Tibial artery (tissue), 4 donors: ENCODE measurements around the gene CD8B2.

Source experiments
- DNase-seq, 2 donors: peaks; one replicate each; pipeline ENCODE4 v3.0.0-alpha.2; 2019
- H3K27ac ChIP-seq, 2 donors: fragments of 200-600 bp; sonication (generic) in 1 of 2; 1 replicate in 1 of 2; 2 replicates in 1 of 2; pipeline ENCODE4 v1.5.1; 2018 to 2019; ENCODE audit warnings: mild to moderate bottlenecking in 1 of 2
- H3K27me3 ChIP-seq, 2 donors: fragments of 200-600 bp; sonication (generic) in 1 of 2; one replicate each; pipeline versions ENCODE4 v1.5.1 to v1.6.0; 2016 to 2019
- H3K36me3 ChIP-seq, 3 donors: fragments of 200-600 bp; sonication (generic) in 2 of 3; one replicate each; pipeline ENCODE4 v1.5.1; 2016 to 2019; ENCODE audit warnings: mild to moderate bottlenecking in 2 of 3
- H3K4me1 ChIP-seq, 4 donors: fragments of 200-600 bp; sonication (generic) in 2 of 4; 1 replicate in 3 of 4; 2 replicates in 1 of 4; pipeline ENCODE4 v1.5.1; 2016 to 2019
- H3K4me3 ChIP-seq, 2 donors: fragments of 200-600 bp; sonication (generic) in 1 of 2; 1 replicate in 1 of 2; 2 replicates in 1 of 2; pipeline ENCODE4 v1.5.1; 2018 to 2019; ENCODE audit warnings: mild to moderate bottlenecking in 2 of 2
- H3K9me3 ChIP-seq, 3 donors: fragments of 200-600 bp; sonication (generic) in 1 of 3; one replicate each; pipeline ENCODE4 v1.5.1; 2016 to 2019
- intact Hi-C: fragments of 100-400 bp; cut with DNase I; formaldehyde crosslinking; loops from one replicate; pipeline ENCODE4 v1.15.0; 2023; ENCODE audit warnings: low total_unique reads
- TF ChIP-seq, protein P1 (sequence below), 2 experiments: fragments of 200-600 bp in 1 of 2; fragments of 450-650 bp in 1 of 2; IDR thresholded peaks; one replicate each; pipeline ENCODE4 v1.5.1; 2017 to 2019; ENCODE audit warnings: antibody characterized with exemption in 2 of 2, mild to moderate bottlenecking in 1 of 2, moderate library complexity in 1 of 2

CD8B2 gene

DNA sequence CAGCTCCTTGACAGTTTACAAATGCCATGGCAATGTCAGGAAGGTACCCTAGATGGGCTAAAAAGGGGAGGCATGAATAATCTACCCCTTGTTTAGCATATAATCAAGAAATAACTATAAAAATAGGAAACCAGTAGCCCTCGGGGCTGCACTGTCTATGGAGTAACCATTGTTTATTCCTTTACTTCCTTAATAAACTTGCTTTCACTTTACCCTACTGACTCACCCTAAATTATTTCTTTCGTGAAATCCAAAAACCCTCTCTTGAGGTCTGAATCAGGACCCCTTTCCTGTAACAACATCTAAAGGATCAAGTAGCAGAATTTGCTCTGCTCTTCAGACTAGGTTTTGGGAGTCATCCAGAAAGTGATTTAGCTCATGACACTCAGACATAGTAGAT lies 43.7 kb downstream of the CD8B2 start:
- no peaks in the 10 kb centered on the region for H3K9me3 ChIP-seq
- no peak overlapping the region for H3K4me3 ChIP-seq
- no peaks in the 10 kb centered on the region for H3K27me3 ChIP-seq
- H3K36me3 ChIP-seq, result no peaks in the 10 kb centered on the region
- H3K27ac ChIP-seq, result no peak overlapping the region
- H3K4me1 ChIP-seq, result no peaks in the 10 kb centered on the region
- DNase-seq, result no peak
- TF ChIP-seq, protein P1, sequence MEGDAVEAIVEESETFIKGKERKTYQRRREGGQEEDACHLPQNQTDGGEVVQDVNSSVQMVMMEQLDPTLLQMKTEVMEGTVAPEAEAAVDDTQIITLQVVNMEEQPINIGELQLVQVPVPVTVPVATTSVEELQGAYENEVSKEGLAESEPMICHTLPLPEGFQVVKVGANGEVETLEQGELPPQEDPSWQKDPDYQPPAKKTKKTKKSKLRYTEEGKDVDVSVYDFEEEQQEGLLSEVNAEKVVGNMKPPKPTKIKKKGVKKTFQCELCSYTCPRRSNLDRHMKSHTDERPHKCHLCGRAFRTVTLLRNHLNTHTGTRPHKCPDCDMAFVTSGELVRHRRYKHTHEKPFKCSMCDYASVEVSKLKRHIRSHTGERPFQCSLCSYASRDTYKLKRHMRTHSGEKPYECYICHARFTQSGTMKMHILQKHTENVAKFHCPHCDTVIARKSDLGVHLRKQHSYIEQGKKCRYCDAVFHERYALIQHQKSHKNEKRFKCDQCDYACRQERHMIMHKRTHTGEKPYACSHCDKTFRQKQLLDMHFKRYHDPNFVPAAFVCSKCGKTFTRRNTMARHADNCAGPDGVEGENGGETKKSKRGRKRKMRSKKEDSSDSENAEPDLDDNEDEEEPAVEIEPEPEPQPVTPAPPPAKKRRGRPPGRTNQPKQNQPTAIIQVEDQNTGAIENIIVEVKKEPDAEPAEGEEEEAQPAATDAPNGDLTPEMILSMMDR (IDR thresholded peaks at IDR 0.05), result no peak
- intact Hi-C loops, result no loop called here

DNA sequence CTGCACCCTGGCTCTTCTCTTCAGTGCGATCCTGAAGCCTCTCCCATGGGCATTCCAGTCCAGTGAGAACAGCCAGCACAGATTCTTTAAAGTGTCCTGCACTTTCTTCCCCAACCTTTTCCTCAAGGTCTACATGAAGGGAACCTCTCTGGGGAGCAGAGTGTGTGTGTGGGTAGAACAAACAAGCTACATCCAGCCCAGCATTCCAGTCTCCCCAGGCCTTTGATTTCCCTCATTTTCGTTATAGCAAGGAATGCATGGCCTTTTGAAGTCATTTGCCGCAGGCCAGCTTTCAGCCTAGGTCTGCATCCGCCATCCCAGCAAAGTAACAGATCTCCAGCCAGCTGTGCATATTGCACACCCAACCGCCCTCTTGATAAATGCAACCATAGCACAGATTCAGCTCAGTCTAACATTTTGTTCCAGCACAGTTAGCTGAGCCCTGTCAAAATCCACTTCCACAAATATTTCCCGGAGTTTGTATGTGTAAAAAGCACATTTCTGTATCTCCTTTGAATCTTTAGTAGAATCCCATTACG lies 44.6 kb downstream of the CD8B2 start:
- Histone ChIP-seq H3K9me3 (no peaks in the 10 kb centered on the region), H3K27me3 (no peaks in the 10 kb centered on the region), H3K4me3 (no peak overlapping the region), H3K27ac (no peak overlapping the region), H3K36me3 (no peaks in the 10 kb centered on the region), H3K4me1 (no peaks in the 10 kb centered on the region)
- TF ChIP-seq, protein P1 (IDR thresholded peaks at IDR 0.05), result no peak
- DNase-seq, result no peak
- intact Hi-C loops, result no loop called here

DNA sequence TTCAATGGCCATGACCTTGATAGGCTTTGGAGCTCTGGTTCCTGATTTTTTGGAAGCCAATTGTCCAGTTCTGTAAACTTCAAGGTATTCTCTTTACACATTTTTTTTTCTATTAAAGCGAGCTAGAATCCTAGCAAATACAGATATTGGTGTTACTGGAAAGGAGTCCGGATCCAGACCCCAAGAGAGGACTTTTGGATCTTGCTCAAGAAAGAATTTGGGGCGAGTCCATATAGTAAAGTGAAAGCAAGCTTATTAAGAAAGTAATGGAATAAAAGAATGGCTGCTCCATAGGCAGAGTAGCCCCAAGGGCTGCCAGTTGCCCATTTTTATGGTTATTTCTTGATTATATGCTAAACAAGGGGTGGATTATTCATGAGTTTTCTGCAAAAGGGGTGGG lies 45.1 kb downstream of the CD8B2 start:
- Histone ChIP-seq H3K27me3 (no peaks in the 10 kb centered on the region), H3K4me1 (no peaks in the 10 kb centered on the region), H3K36me3 (no peaks in the 10 kb centered on the region), H3K9me3 (no peaks in the 10 kb centered on the region), H3K4me3 (no peak overlapping the region), H3K27ac (no peak overlapping the region)
- DNase-seq, result no peak
- TF ChIP-seq, protein P1 (IDR thresholded peaks at IDR 0.05), result no peak
- intact Hi-C loops, result no loop called here

DNA sequence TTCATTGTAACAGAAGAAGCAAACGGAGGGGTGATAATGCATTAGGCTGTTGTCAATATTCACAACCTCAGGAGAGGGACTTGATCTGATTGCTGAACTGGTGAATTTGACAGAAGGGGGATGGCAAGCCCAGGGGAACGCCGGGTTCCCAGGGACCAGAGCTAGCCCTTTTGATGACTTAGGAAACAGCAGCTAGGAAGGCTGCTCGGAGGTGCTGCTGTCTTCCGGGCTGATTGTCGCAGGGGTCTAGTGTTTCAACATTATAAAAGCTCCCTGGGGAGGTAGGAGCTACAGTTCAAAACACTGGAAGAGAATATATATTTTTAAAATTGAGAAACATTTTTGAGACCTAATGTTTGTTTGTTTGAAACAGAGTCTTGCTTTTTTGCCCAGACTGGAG lies 47.3 kb downstream of the CD8B2 start:
- TF ChIP-seq, protein P1 (IDR thresholded peaks at IDR 0.05), result no peak
- intact Hi-C loops, result no loop called here

DNA sequence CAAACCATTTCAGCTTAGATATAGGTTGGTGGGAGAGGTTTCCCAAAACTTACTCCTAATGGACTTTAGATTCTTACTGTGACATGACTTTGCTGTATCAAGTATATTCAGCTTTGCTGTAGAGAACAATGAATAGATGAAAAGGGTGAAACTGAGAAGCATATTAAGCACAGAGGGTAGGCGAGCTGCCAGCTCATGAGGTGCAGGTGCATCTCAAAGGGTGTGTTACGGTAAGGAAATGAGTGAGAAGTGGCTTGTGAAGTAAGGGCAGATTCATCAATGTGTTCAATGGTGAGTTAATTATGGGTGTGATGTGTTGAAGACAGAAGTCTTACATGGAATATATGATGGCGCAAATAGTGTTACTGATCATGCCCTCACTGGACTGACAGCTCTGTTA lies 49.3 kb downstream of the CD8B2 start:
- Histone ChIP-seq H3K4me3 (no peak overlapping the region), H3K36me3 (no peaks in the 10 kb centered on the region), H3K9me3 (no peaks in the 10 kb centered on the region), H3K27ac (no peak overlapping the region), H3K4me1 (no peaks in the 10 kb centered on the region), H3K27me3 (no peaks in the 10 kb centered on the region)
- intact Hi-C loops, result no loop called here
- no peak for DNase-seq
- TF ChIP-seq, protein P1 (IDR thresholded peaks at IDR 0.05), result no peak

More for the DNA sequence above, 47.3 kb downstream of the CD8B2 start:
- Histone ChIP-seq H3K4me3 (no peak overlapping the region), H3K36me3 (no peaks in the 10 kb centered on the region), H3K27me3 (no peaks in the 10 kb centered on the region), H3K9me3 (no peaks in the 10 kb centered on the region), H3K27ac (no peak overlapping the region), H3K4me1 (no peaks in the 10 kb centered on the region)
- no peak for DNase-seq

- no peaks in the 10 kb centered on the region for H3K36me3 ChIP-seq
- no peaks in the 10 kb centered on the region for H3K4me1 ChIP-seq
- TF ChIP-seq, protein P1 (IDR thresholded peaks at IDR 0.05), result no peak
- H3K27me3 ChIP-seq, result no peaks in the 10 kb centered on the region
- no peak overlapping the region for H3K4me3 ChIP-seq
- H3K9me3 ChIP-seq, result no peaks in the 10 kb centered on the region
- no peak for DNase-seq
- intact Hi-C loops, result no loop called here
- H3K27ac ChIP-seq, result no peak overlapping the region
Measured at GRCh38 chr2:106537047-106537446, 49.9 kb downstream of the CD8B2 start.
